Loucy (cell line): ENCODE results near the gene KCNJ5.

ENCODE experiments used
- EZH2phosphoT487 ChIP-seq: fragments of 200-600 bp; IDR thresholded peaks from 2 replicates; pipeline ENCODE4 v1.6.1; 2018; ENCODE audit warnings: antibody characterized with exemption, mild to moderate bottlenecking, moderate library complexity, borderline replicate concordance
- TF ChIP-seq, protein P1 (sequence below): fragments of 200-600 bp; sonication (generic); conservative IDR thresholded peaks from 2 replicates; pipeline ENCODE4 v1.5.1; 2014; ENCODE audit warnings: mild to moderate bottlenecking, antibody characterized with exemption, low read length

- TF ChIP-seq, protein P1, sequence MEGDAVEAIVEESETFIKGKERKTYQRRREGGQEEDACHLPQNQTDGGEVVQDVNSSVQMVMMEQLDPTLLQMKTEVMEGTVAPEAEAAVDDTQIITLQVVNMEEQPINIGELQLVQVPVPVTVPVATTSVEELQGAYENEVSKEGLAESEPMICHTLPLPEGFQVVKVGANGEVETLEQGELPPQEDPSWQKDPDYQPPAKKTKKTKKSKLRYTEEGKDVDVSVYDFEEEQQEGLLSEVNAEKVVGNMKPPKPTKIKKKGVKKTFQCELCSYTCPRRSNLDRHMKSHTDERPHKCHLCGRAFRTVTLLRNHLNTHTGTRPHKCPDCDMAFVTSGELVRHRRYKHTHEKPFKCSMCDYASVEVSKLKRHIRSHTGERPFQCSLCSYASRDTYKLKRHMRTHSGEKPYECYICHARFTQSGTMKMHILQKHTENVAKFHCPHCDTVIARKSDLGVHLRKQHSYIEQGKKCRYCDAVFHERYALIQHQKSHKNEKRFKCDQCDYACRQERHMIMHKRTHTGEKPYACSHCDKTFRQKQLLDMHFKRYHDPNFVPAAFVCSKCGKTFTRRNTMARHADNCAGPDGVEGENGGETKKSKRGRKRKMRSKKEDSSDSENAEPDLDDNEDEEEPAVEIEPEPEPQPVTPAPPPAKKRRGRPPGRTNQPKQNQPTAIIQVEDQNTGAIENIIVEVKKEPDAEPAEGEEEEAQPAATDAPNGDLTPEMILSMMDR, result no peak
- no peak for TF ChIP-seq EZH2phosphoT487
These were observed 33.5 kb downstream of the KCNJ5 start for GRCh38 chr11:128924510-128925249.
